Muscle layer of colon (tissue), 2 donors: ENCODE data around the gene KDM1B.

Experiments used
- H3K27ac ChIP-seq: one replicate; pipeline ENCODE4 v1.7.0; 2013; ENCODE audit warnings: low read depth, mild to moderate bottlenecking, low read length, moderate library complexity
- H3K27me3 ChIP-seq, 2 donors: one replicate each; pipeline ENCODE4 v1.7.0; 2013; ENCODE audit warnings: low read length in 2 of 2, mild to moderate bottlenecking in 2 of 2; ENCODE audit not compliant: insufficient read depth in 2 of 2, control insufficient read depth in 1 of 2
- H3K36me3 ChIP-seq: one replicate; pipeline ENCODE4 v1.7.0; 2013; ENCODE audit warnings: mild to moderate bottlenecking, low read length; ENCODE audit not compliant: insufficient read depth
- H3K4me1 ChIP-seq: one replicate; pipeline ENCODE4 v1.7.0; 2013; ENCODE audit warnings: mild to moderate bottlenecking, low read length; ENCODE audit not compliant: insufficient read depth
- H3K4me3 ChIP-seq, 2 donors: one replicate each; pipeline ENCODE4 v1.7.0; 2013; ENCODE audit warnings: low read length in 2 of 2, low read depth in 1 of 2, mild to moderate bottlenecking in 1 of 2, moderate library complexity in 1 of 2
- H3K9ac ChIP-seq: one replicate; pipeline ENCODE4 v1.7.0; 2013; ENCODE audit warnings: low read length
- H3K9me3 ChIP-seq: one replicate; pipeline ENCODE4 v1.7.0; 2013; ENCODE audit warnings: mild to moderate bottlenecking, low read length
- donor health status: abdominal sarcoma.
- donor health status: Adenocarcinoma of cecum.

KDM1B gene

GRCh38 chr6:18177286-18177965 is 22.2 kb downstream of the KDM1B start:
- H3K27ac ChIP-seq: no peak overlapping the region
- no peak overlapping the region for H3K4me3 ChIP-seq
- no peak overlapping the region for H3K9ac ChIP-seq

DNA sequence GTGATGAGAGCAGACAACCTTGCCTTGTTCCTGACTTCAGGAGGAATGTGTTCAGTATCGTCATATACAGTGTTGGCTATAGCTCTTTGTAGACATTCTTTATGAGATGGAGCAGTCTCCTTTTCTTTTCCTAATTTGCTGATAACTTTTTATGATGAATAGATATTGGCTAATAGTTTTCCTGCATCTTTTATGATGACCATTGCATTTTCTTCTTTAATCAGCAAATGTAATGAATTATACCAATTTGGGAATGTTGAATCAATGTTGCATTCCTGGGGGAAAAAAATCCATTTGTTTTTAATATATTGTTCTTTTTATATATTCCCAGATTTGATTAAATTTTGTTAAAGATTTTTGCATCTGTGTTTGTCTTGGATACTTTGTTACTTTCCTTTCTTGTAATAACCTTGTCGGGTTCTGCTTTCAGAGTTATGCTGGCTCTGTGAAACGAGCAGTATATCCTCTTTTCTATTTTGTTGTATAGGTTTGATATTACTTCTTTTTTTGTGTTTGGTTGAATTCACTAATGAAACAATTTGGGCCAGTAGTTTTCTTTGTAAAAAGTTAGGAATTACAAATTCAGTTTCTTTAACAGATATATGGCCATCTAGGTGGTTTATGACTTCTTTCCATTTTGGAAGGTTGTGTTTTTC is 23.9 kb downstream of the KDM1B start:
- H3K9ac ChIP-seq: no peak overlapping the region
- H3K27ac ChIP-seq: no peak overlapping the region
- peaks cover 3% of the 10 kb centered on the region for H3K4me1 ChIP-seq
- no peaks in the 10 kb centered on the region for H3K36me3 ChIP-seq
- no peaks in the 10 kb centered on the region for H3K27me3 ChIP-seq
- no peak overlapping the region for H3K4me3 ChIP-seq
- no peaks in the 10 kb centered on the region for H3K9me3 ChIP-seq

More at GRCh38 chr6:18177286-18177965, 22.2 kb downstream of the KDM1B start:
- no peaks in the 10 kb centered on the region for H3K9me3 ChIP-seq
- H3K36me3 ChIP-seq: no peaks in the 10 kb centered on the region
- H3K27me3 ChIP-seq: no peaks in the 10 kb centered on the region
- no peaks in the 10 kb centered on the region for H3K4me1 ChIP-seq

DNA sequence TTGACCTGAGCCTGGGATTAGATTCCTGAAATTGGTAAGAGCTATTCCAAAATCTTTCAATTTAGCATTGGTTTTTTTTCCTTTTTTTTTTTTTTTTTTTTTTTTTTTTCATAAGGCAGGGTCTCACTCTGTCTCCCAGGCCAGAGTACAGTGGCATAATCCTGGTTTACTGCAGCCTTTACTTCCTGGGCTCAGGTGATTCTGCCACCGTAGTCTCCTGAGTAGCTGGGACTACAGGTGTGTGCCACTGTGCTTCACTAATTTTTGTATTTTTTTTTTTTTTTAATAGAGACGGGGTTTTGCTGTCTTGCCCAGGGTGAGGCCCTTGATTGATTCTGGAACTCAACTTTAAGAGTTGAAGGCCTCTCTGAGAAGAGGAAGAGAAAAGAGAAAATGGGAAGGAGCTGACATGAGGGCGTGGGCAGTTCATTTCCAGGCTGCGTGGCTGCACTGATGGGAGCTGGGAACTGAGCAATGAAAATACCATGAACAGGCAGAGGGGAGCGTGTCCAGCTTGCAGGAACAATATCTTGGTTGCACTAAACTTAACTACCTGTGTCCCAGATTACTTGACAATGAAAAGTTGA is 24.6 kb downstream of the KDM1B start:
- Histone ChIP-seq H3K36me3 (no peaks in the 10 kb centered on the region), H3K9ac (no peak overlapping the region)

GRCh38 chr6:18182568-18182967 is 27.3 kb downstream of the KDM1B start:
- no peak overlapping the region for H3K4me3 ChIP-seq
- no peaks in the 10 kb centered on the region for H3K36me3 ChIP-seq
- no peaks in the 10 kb centered on the region for H3K9me3 ChIP-seq
- peaks cover 3% of the 10 kb centered on the region for H3K4me1 ChIP-seq
- H3K27ac ChIP-seq: no peak overlapping the region
- no peak overlapping the region for H3K9ac ChIP-seq
- no peaks in the 10 kb centered on the region for H3K27me3 ChIP-seq

More for the DNA sequence above, 24.6 kb downstream of the KDM1B start:
- Histone ChIP-seq H3K4me3 (no peak overlapping the region), H3K4me1 (peaks cover 3% of the 10 kb centered on the region), H3K27ac (no peak overlapping the region), H3K9me3 (no peaks in the 10 kb centered on the region), H3K27me3 (no peaks in the 10 kb centered on the region)

- Histone ChIP-seq H3K27me3 (no peaks in the 10 kb centered on the region), H3K36me3 (no peaks in the 10 kb centered on the region), H3K4me1 (peaks cover 3% of the 10 kb centered on the region), H3K27ac (no peak overlapping the region), H3K9ac (no peak overlapping the region), H3K4me3 (no peak overlapping the region), H3K9me3 (no peaks in the 10 kb centered on the region)
Measured at GRCh38 chr6:18183766-18184165, 28.5 kb downstream of the KDM1B start.

- Histone ChIP-seq H3K36me3 (no peaks in the 10 kb centered on the region), H3K4me1 (peaks cover 3% of the 10 kb centered on the region)
Measured at GRCh38 chr6:18185624-18186023, 30.4 kb downstream of the KDM1B start.

DNA sequence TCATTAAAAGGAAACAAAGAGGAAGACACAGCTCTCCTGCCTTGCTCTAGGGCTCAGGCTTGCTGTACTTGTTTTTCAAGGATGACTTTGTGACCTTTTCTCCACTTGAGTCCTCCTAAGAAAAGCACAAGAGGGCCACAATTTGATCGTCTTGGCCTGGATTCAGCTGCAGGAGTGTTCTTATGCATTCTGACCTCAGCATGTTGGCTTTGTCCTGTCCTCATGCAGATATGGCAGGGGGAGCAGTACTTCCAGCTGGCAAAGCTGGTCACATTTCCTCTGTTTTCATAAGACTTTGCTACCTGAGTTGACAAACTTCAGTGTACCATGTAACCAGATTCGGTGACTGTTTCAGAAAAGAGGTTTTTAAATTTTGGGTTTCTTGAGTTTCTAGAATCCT is 30.8 kb downstream of the KDM1B start:
- no peaks in the 10 kb centered on the region for H3K27me3 ChIP-seq
- H3K9me3 ChIP-seq: no peaks in the 10 kb centered on the region
- no peak overlapping the region for H3K9ac ChIP-seq
- H3K4me1 ChIP-seq: peaks cover 3% of the 10 kb centered on the region
- peaks cover 1% of the 10 kb centered on the region for H3K36me3 ChIP-seq
- H3K4me3 ChIP-seq: no peak overlapping the region
- no peak overlapping the region for H3K27ac ChIP-seq

More at GRCh38 chr6:18185624-18186023, 30.4 kb downstream of the KDM1B start:
- Histone ChIP-seq H3K9me3 (no peaks in the 10 kb centered on the region), H3K27ac (no peak overlapping the region), H3K27me3 (no peaks in the 10 kb centered on the region), H3K4me3 (no peak overlapping the region), H3K9ac (no peak overlapping the region)

DNA sequence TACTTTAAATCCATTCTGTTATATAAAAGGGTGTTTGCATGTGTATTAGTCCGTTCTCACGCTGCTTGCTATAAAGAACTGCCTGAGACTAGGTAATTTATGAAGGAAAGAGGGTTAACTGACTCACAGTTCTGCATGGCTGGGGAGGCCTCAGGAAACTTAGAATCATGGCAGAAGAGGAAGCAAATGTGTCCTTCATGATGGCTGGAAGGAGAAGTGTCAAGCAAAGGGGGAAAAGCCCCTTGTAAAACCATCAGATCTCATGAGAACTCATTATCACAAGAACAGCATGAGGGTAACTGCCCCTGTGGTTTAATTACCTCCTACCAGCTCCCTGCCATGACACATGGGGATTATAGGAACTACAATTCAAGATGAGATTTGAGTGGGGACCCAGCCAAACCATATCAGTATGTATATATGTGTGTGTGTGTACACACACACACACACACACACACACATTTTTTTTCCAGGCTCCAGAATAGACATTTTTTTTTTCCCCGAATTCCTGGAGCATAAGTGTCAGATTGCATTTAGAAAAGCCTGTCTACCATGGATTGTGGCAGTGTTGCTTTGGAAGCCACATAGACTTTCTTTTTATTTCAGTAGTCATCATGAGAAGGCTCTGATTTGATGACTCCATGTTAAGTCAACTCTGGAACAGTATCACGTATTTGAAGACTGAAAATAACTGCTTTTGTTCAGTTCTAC is 31.5 kb downstream of the KDM1B start:
- Histone ChIP-seq H3K36me3 (peaks cover 8% of the 10 kb centered on the region), H3K27ac (no peak overlapping the region)

DNA sequence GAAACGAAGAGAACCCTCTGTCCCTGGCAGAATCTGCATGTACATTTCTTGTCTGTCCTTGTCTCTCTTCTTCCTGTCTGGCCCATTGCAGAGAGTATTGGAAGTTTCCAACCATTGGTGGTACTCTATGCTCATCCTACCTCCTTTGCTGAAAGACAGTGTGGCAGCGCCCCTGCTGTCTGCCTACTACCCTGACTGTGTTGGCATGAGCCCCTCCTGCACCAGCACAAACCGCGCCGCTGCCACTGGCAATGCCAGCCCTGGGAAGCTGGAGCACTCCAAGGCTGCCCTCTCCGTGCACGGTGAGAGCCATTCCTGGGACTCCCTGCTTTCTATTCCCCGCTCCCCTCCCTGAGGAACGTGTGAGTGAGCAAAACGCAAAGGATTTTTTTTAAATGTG is 32.5 kb downstream of the KDM1B start:
- Histone ChIP-seq H3K4me3 (no peak overlapping the region), H3K36me3 (peaks cover 9% of the 10 kb centered on the region), H3K9ac (no peak overlapping the region), H3K27ac (no peak overlapping the region), H3K27me3 (no peaks in the 10 kb centered on the region), H3K9me3 (no peaks in the 10 kb centered on the region), H3K4me1 (peaks cover 3% of the 10 kb centered on the region)

More for the DNA sequence above, 31.5 kb downstream of the KDM1B start:
- H3K9me3 ChIP-seq: no peaks in the 10 kb centered on the region
- no peaks in the 10 kb centered on the region for H3K27me3 ChIP-seq
- H3K4me3 ChIP-seq: no peak overlapping the region
- peaks cover 3% of the 10 kb centered on the region for H3K4me1 ChIP-seq
- no peak overlapping the region for H3K9ac ChIP-seq

DNA sequence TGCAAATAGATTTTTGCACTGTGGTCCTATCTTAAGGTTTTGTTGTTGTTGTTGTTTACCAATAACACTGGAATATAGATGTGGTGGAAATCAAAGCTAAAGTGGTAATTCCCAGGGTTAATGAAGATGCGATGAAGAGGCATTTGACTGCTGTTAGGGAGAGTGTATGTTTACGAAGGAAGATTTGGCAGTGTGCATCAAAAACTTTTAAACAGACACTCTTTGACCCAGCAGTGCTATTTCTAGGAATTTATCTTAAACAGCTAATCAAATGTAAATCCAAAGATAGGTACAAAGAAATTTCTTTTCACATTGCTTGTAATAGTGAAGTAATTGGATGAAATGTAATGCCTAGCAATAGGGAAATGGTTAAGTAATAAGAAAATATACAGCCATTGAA is 34.0 kb downstream of the KDM1B start:
- Histone ChIP-seq H3K4me1 (no peaks in the 10 kb centered on the region), H3K27ac (no peak overlapping the region), H3K36me3 (peaks cover 9% of the 10 kb centered on the region), H3K27me3 (no peaks in the 10 kb centered on the region), H3K4me3 (no peak overlapping the region), H3K9me3 (no peaks in the 10 kb centered on the region), H3K9ac (no peak overlapping the region)

GRCh38 chr6:18192026-18192425 is 36.8 kb downstream of the KDM1B start:
- H3K27ac ChIP-seq: no peak overlapping the region
- H3K4me1 ChIP-seq: no peaks in the 10 kb centered on the region
- peaks cover 9% of the 10 kb centered on the region for H3K36me3 ChIP-seq
- no peaks in the 10 kb centered on the region for H3K9me3 ChIP-seq
- H3K4me3 ChIP-seq: no peak overlapping the region
- no peaks in the 10 kb centered on the region for H3K27me3 ChIP-seq
- no peak overlapping the region for H3K9ac ChIP-seq
